ENCODE data around the gene STOML1. TPM values are rescaled to one million over a fixed set of nuclear protein-coding genes. Genes with fewer than 3 reads are reported as not detected.

The STOML1 gene
- total RNA-seq, 1 donor: 14.1 TPM

DNA sequence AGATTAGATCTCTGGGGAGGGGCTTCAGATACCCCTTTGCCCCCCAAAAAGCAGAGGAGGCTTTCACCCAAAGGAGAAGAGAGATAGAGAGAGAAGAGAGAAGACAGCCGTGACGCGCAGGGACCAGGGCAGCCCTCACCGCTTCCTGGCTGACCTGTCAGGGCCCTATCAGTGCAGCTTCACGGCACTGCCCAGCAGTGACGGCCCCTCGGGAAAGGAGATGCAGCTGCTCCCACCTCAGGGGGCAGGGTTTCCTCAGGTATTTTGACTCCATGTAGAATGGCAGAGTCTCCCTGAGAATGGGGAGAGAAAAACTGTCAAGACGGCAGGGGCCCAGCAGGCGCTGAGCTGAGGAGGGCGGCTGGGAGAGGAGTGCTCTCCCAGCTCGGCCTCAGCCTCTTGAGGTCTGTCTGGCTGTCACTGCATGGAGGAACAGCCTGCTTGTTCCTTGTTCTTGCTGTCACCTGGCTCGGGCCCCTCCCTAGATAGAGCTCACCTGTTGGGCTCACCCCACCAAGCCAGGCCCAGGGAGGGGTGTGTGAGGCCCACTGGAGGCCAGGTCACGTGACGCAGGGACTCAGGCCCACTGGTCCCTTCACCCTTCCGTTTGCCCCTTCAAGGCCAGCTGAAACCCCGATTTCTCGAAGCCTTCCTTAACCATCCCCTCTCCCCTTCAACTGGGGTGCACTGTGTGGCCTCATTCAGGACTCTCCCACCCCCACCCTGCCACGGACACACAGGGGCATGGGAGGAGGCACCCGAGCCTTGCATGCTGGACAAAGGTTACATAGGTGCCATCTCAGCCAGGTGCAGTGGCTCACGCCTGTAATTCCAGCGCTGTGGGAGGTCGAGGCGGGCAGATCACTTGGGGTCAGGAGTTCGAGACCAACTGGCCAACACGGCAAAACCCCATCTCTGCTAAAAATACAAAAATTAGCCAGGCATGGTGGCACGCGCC, 37.6 kb downstream of the STOML1 start:
- no peak overlapping the region for H3K27ac ChIP-seq (ENCODE audit: low read depth, low read length)
- peak; percentile 21 for DNase-seq (ENCODE audit: insufficient read length, low spot score, missing footprints)
- H3K4me3 ChIP-seq (ENCODE audit: insufficient read depth, low read length): no peak overlapping the region
- H3K9me3 ChIP-seq (ENCODE audit: low read depth, low read length): no peaks in the 10 kb centered on the region
- peaks cover 58% of the 10 kb centered on the region for H3K4me1 ChIP-seq (ENCODE audit: insufficient read depth, low read length)
- H2AFZ ChIP-seq (ENCODE audit: low read length): no peak overlapping the region
- TF ChIP-seq, protein P1, sequence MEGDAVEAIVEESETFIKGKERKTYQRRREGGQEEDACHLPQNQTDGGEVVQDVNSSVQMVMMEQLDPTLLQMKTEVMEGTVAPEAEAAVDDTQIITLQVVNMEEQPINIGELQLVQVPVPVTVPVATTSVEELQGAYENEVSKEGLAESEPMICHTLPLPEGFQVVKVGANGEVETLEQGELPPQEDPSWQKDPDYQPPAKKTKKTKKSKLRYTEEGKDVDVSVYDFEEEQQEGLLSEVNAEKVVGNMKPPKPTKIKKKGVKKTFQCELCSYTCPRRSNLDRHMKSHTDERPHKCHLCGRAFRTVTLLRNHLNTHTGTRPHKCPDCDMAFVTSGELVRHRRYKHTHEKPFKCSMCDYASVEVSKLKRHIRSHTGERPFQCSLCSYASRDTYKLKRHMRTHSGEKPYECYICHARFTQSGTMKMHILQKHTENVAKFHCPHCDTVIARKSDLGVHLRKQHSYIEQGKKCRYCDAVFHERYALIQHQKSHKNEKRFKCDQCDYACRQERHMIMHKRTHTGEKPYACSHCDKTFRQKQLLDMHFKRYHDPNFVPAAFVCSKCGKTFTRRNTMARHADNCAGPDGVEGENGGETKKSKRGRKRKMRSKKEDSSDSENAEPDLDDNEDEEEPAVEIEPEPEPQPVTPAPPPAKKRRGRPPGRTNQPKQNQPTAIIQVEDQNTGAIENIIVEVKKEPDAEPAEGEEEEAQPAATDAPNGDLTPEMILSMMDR (IDR thresholded peaks at IDR 0.05; ENCODE audit: extremely low read depth, low read depth, low read length): no peak
- H4K20me1 ChIP-seq (ENCODE audit: insufficient read depth, low read length): no peaks in the 10 kb centered on the region
- no peak overlapping the region for H3K4me2 ChIP-seq (ENCODE audit: insufficient read depth, low read length)
- H3K27me3 ChIP-seq (ENCODE audit: insufficient read depth, low read length): no peaks in the 10 kb centered on the region
- H3K36me3 ChIP-seq (ENCODE audit: insufficient read depth, low read length): peaks cover 31% of the 10 kb centered on the region
- H3K79me2 ChIP-seq (ENCODE audit: insufficient read depth, low read length): no peaks in the 10 kb centered on the region

DNA sequence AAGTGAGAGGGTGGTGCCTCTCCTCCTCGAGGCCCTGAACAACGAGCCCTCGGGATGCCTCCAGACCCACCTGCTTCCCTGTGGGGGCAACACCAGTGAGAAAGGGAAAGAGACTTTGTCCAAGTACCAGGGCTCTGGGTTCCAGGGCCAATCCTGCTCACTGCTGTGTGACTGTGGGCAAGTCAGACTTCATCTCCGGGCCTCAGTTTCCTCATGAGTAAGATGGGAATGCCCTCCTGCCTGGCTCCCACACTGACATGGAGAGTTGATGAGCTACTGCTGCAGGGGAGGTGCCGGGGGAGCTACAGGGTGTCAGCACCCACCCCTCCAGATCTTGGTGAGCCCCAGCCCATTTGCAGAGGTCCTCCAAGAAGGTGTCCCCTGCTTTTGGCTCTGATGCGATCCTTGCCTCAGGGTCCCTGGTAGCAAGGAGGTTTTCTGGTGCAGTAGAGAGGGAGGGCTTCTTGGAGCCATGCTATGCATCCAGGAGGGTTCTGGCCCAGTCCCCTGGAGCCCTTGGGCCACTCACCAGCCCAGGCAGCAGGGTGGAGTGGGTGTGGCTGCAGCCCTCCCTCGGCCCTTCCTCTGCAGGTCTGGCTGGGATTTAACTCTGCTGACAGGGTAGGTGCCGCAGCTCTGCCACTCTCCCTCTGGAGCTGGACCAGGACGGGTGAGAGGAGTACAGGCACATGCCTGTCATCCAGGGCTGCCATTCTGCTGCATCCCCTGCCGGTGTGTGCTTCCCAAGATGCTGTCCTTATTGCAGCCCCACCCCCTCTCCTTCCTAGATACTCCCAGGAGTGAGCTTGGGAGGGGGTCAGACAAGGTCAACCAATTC, 39.0 kb downstream of the STOML1 start:
- H4K20me1 ChIP-seq (ENCODE audit: insufficient read depth, low read length): peaks cover 3% of the 10 kb centered on the region
- no peak overlapping the region for H3K27ac ChIP-seq (ENCODE audit: low read depth, low read length)
- TF ChIP-seq, protein P1 (IDR thresholded peaks at IDR 0.05; ENCODE audit: extremely low read depth, low read depth, low read length): no peak
- H3K4me1 ChIP-seq (ENCODE audit: insufficient read depth, low read length): peaks cover 48% of the 10 kb centered on the region
- H3K4me3 ChIP-seq (ENCODE audit: insufficient read depth, low read length): no peak overlapping the region
- H3K79me2 ChIP-seq (ENCODE audit: insufficient read depth, low read length): no peaks in the 10 kb centered on the region
- no peak overlapping the region for H2AFZ ChIP-seq (ENCODE audit: low read length)
- H3K4me2 ChIP-seq (ENCODE audit: insufficient read depth, low read length): no peak overlapping the region
- peaks cover 44% of the 10 kb centered on the region for H3K36me3 ChIP-seq (ENCODE audit: insufficient read depth, low read length)
- no peaks in the 10 kb centered on the region for H3K9me3 ChIP-seq (ENCODE audit: low read depth, low read length)
- DNase-seq (ENCODE audit: insufficient read length, low spot score, missing footprints): peak; percentile 46
- no peaks in the 10 kb centered on the region for H3K27me3 ChIP-seq (ENCODE audit: insufficient read depth, low read length)

DNA sequence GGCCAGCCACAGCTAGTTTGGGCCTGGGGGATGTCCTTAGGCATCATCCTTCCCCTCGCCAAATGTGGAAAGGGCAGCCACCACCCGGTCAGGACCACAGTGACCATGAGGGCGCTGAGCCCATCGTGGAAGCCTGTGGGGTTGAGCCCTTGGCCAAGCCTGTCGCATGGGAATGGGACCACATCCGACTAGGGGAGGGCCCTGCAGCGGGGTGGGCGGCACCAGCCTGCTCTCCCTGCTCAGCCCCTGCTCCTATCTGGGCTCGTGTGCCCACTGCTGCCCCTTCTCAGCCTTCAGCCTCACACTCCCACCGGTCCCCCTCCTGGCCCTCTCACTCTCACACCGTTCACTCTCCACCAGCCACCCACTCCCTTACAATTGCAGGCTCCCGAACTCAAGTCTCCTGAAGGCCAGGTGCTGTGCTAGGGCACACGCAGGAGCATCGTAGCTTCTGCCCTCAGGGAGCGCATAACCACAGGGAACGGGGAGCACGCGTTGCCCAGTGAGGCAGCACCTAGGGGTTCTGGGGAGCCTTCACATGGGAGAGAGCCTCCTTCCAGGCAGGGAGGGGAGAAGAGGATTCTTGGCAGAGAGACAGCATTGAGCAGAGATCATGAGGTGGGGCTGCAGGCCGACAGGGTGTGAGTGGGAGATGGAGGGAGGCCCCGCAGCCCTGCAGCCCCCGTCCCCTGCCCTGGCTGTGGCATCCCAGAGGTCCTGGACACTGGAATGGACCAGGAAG, 39.8 kb downstream of the STOML1 start:
- peaks cover 52% of the 10 kb centered on the region for H3K36me3 ChIP-seq (ENCODE audit: insufficient read depth, low read length)
- TF ChIP-seq, protein P1 (IDR thresholded peaks at IDR 0.05; ENCODE audit: extremely low read depth, low read depth, low read length): no peak
- DNase-seq (ENCODE audit: insufficient read length, low spot score, missing footprints): peak; percentile 50
- H3K4me3 ChIP-seq (ENCODE audit: insufficient read depth, low read length): no peak overlapping the region
- H3K79me2 ChIP-seq (ENCODE audit: insufficient read depth, low read length): no peaks in the 10 kb centered on the region
- H3K4me2 ChIP-seq (ENCODE audit: insufficient read depth, low read length): no peak overlapping the region
- H3K27ac ChIP-seq (ENCODE audit: low read depth, low read length): peak overlapping the region; percentile 75
- H3K4me1 ChIP-seq (ENCODE audit: insufficient read depth, low read length): peaks cover 40% of the 10 kb centered on the region
- peaks cover 6% of the 10 kb centered on the region for H4K20me1 ChIP-seq (ENCODE audit: insufficient read depth, low read length)
- H2AFZ ChIP-seq (ENCODE audit: low read length): no peak overlapping the region
- no peaks in the 10 kb centered on the region for H3K27me3 ChIP-seq (ENCODE audit: insufficient read depth, low read length)
- no peaks in the 10 kb centered on the region for H3K9me3 ChIP-seq (ENCODE audit: low read depth, low read length)
